ENCODE measurements around the gene EVC2. TPM values are rescaled to one million over a fixed set of nuclear protein-coding genes. Genes with fewer than 3 reads are reported as not detected.

Gene EVC2
- total and polyA plus RNA-seq, 2 of the 13 experiments (the other 11 are each of a cell fraction or from before 2014, with no cell fraction given), result not detected

GRCh38 chr4:5711479-5712184 lies 3.3 kb upstream of the EVC2 start:
- Histone ChIP-seq H3K79me2 (ENCODE audit: insufficient read depth, low read length) (peaks cover 6% of the 10 kb centered on the region), H3K9me3 (ENCODE audit: low read length) (peaks cover 7% of the 10 kb centered on the region), H3K9ac (ENCODE audit: insufficient read depth, low read depth, low read length) (peak overlapping the region; percentile 50; the same call in 1 of the 2 replicates), H3K4me2 (ENCODE audit: low read depth, low read length) (peak overlapping the region; percentile 96), H3K27me3 (ENCODE audit: control insufficient read depth in 1 of 2, insufficient read depth in 2 of 2, low read length in 2 of 2) (no peaks in the 10 kb centered on the region; a peak in 1 of 5 replicates), H4K20me1 (ENCODE audit: insufficient read depth, low read length) (no peaks in the 10 kb centered on the region), H3K4me1 (ENCODE audit: insufficient read depth, low read length) (peaks cover 45% of the 10 kb centered on the region), H2AFZ (ENCODE audit: low read length) (no peak overlapping the region), H3K36me3 (replicated peaks in 1 of 2; ENCODE audit: control insufficient read depth in 1 of 2, insufficient read depth in 2 of 2, low read length in 2 of 2) (no peaks in the 10 kb centered on the region), H3K27ac (ENCODE audit: extremely low read length, insufficient read depth, low read length) (peak overlapping the region; percentile 34), H3K4me3 (replicated peaks in 1 of 3; ENCODE audit: insufficient read depth in 1 of 3, low read depth in 2 of 3, low read length in 3 of 3) (peak overlapping the region; percentile 50 to 74 (median 72); a peak in 5 of 6 replicates)
- in situ Hi-C loops (cut with HindIII; ENCODE audit: extremely low pct_ligation_motif_present, low pct_unique_long_range_greater_than_20kb) (no loop called here), intact Hi-C loops (cut with micrococcal nuclease; ENCODE audit: unreplicated experiment) (loop anchor here (1.0 kb wide), 1 partner anchor 81 kb away; no protein-coding TSS in a partner anchor)
- no TSS peak for BruUV-seq (replicated peaks)
- ATAC-seq, result peak; percentile 19
- DNase-seq (ENCODE audit: low spot score), result peak; percentile 15
- no peak for FAIRE-seq
- POLR2A ChIA-PET, result interaction anchor here (2.6 kb wide), 1 partner anchor 10 kb away, joined by 11 read pairs; no protein-coding TSS in a partner anchor
- 15% methylated on average over 34 of the region's 52 CpGs for WGBS (ENCODE audit: low lambda C conversion rate)
- CTCF ChIA-PET (ENCODE audit: low intra/inter-chr PET ratio, low total read pairs), result interaction anchor here (0.7 kb wide), 1 partner anchor 554 kb away, joined by 3 read pairs; no protein-coding TSS in a partner anchor
- no peak for TF ChIP-seq ZSCAN30 (CRISPR knock-in tag; IDR thresholded peaks at IDR 0.05)
- no peak for TF ChIP-seq ZNF205 (CRISPR knock-in tag; IDR thresholded peaks at IDR 0.05)
- no peak for TF ChIP-seq NFYB (CRISPR knock-in tag; IDR thresholded peaks at IDR 0.05)
- no peak for TF ChIP-seq KDM6A (CRISPR knock-in tag; IDR thresholded peaks at IDR 0.05; ENCODE audit: low read depth)
- TF ChIP-seq MATR3 (CRISPR knock-in tag; IDR thresholded peaks at IDR 0.05), result no peak
- TF ChIP-seq NRL (CRISPR knock-in tag; IDR thresholded peaks at IDR 0.05; ENCODE audit: borderline replicate concordance), result peak; percentile 19; the same call in 1 of the 2 replicates
- TF ChIP-seq ZNF562 (CRISPR knock-in tag; IDR thresholded peaks at IDR 0.05; ENCODE audit: borderline replicate concordance), result no peak
- TF ChIP-seq ZNF672 (CRISPR knock-in tag; IDR thresholded peaks at IDR 0.05), result no peak
- TF ChIP-seq, protein P1, sequence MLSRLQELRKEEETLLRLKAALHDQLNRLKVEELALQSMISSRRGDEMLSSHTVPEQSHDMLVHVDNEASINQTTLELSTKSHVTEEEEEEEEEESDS (CRISPR knock-in tag; IDR thresholded peaks at IDR 0.05; ENCODE audit: borderline replicate concordance), result no peak
- no peak for TF ChIP-seq ZSCAN9 (CRISPR knock-in tag; IDR thresholded peaks at IDR 0.05; ENCODE audit: borderline replicate concordance)
- TF ChIP-seq ZNF460 (CRISPR knock-in tag; IDR thresholded peaks at IDR 0.05; ENCODE audit: borderline replicate concordance), result no peak
- TF ChIP-seq, protein P2, sequence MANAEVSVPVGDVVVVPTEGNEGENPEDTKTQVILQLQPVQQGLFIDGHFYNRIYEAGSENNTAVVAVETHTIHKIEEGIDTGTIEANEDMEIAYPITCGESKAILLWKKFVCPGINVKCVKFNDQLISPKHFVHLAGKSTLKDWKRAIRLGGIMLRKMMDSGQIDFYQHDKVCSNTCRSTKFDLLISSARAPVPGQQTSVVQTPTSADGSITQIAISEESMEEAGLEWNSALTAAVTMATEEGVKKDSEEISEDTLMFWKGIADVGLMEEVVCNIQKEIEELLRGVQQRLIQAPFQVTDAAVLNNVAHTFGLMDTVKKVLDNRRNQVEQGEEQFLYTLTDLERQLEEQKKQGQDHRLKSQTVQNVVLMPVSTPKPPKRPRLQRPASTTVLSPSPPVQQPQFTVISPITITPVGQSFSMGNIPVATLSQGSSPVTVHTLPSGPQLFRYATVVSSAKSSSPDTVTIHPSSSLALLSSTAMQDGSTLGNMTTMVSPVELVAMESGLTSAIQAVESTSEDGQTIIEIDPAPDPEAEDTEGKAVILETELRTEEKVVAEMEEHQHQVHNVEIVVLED (CRISPR knock-in tag; IDR thresholded peaks at IDR 0.05; ENCODE audit: borderline replicate concordance), result no peak
- TF ChIP-seq ZNF101 (CRISPR knock-in tag; IDR thresholded peaks at IDR 0.05; ENCODE audit: borderline replicate concordance, low read depth), result no peak
- no peak for TF ChIP-seq POGK (CRISPR knock-in tag; conservative IDR thresholded peaks at IDR 0.05)
- TF ChIP-seq NR3C1 (CRISPR knock-in tag; IDR thresholded peaks at IDR 0.05), result no peak
- TF ChIP-seq HNRNPK (IDR thresholded peaks at IDR 0.05; ENCODE audit: low read depth, low read length, poor library complexity, severe bottlenecking), result no peak
- TF ChIP-seq ZNF605 (CRISPR knock-in tag; IDR thresholded peaks at IDR 0.05), result 0 out of 2 replicates have a peak, but pooled peaks have one; percentile 34
- no peak for TF ChIP-seq ZNF160 (CRISPR knock-in tag; IDR thresholded peaks at IDR 0.05)
- TF ChIP-seq HOXA5 (CRISPR knock-in tag; IDR thresholded peaks at IDR 0.05), result no peak
- TF ChIP-seq CREB1 (IDR thresholded peaks at IDR 0.05), result no peak
- TF ChIP-seq CREB1 (CRISPR knock-in tag; IDR thresholded peaks at IDR 0.05), result no peak
- no peak for TF ChIP-seq ZNF768 (CRISPR knock-in tag; IDR thresholded peaks at IDR 0.05)
- TF ChIP-seq ZNF543 (CRISPR knock-in tag; IDR thresholded peaks at IDR 0.05), result no peak
